Lower lobe of right lung (tissue), 2 donors: Measurements from ENCODE around the gene XRCC4. TPM values are rescaled to one million over a fixed set of nuclear protein-coding genes. Genes with fewer than 3 reads are reported as not detected.

Experiments used
- ATAC-seq, 2 donors: fragments of 200-7000 bp; cut with Tn5 transposase; one replicate each; pipeline ENCODE4 v1.9.1; 2020 to 2022; ENCODE audit warnings: mild to moderate bottlenecking in 2 of 2, moderate library complexity in 2 of 2
- DNase-seq: peaks from one replicate; pipeline ENCODE4 v3.0.0-alpha.2; 2020
- H3K27ac ChIP-seq: fragments of 200-600 bp; one replicate; pipeline ENCODE4 v1.8.0; 2022
- H3K27me3 ChIP-seq: fragments of 200-600 bp; one replicate; pipeline ENCODE4 v1.8.0; 2022; ENCODE audit warnings: low read depth
- H3K36me3 ChIP-seq: fragments of 200-600 bp; one replicate; pipeline ENCODE4 v1.8.0; 2022; ENCODE audit warnings: mild to moderate bottlenecking
- H3K4me1 ChIP-seq: fragments of 200-600 bp; one replicate; pipeline ENCODE4 v1.8.0; 2022
- H3K4me3 ChIP-seq: fragments of 200-600 bp; one replicate; pipeline ENCODE4 v1.8.0; 2022; ENCODE audit warnings: mild to moderate bottlenecking
- H3K9me3 ChIP-seq: fragments of 200-600 bp; one replicate; pipeline ENCODE4 v1.8.0; 2022
- CTCF ChIP-seq: fragments of 200-600 bp; IDR thresholded peaks from one replicate; pipeline ENCODE4 v1.8.0; 2022; ENCODE audit warnings: antibody characterized with exemption, mild to moderate bottlenecking
- intact Hi-C: fragments of 100-400 bp; cut with DNase I; formaldehyde crosslinking; loops from one replicate; pipeline ENCODE4 v1.11.0; 2022
- total RNA-seq: library from RNA; stranded (reverse); fragmentation: NEBNext Ultra II Directional; extraction: Animal tissue kit (Norgen Biotek cat#: 25700); gene quantifications from one replicate; pipeline ENCODE4 v1.2.1, GENCODE V29; 2021
- donor health status: DM: no; HTN: yes; CAD: no; lungs with severe emphysema.

Gene XRCC4
- total RNA-seq, 1 donor from 2014 or later, result 9.2 TPM

- no peak for TF ChIP-seq CTCF
Measured at GRCh38 chr5:83085106-83085505, 7.8 kb downstream of the XRCC4 start.

GRCh38 chr5:83090169-83090568, 12.8 kb downstream of the XRCC4 start:
- Histone ChIP-seq H3K4me1 (no peaks in the 10 kb centered on the region), H3K27me3 (no peaks in the 10 kb centered on the region), H3K4me3 (no peak overlapping the region), H3K9me3 (peaks cover 12% of the 10 kb centered on the region), H3K36me3 (no peaks in the 10 kb centered on the region), H3K27ac (no peak overlapping the region)
- intact Hi-C loops, result no loop called here
- ATAC-seq (no peak), DNase-seq (no peak)
- no peak for TF ChIP-seq CTCF

More at GRCh38 chr5:83085106-83085505, 7.8 kb downstream of the XRCC4 start:
- ATAC-seq (no peak), DNase-seq (no peak)
- intact Hi-C loops, result no loop called here
- no peaks in the 10 kb centered on the region for H3K9me3 ChIP-seq
- no peaks in the 10 kb centered on the region for H3K27me3 ChIP-seq
- H3K4me3 ChIP-seq, result no peak overlapping the region
- H3K36me3 ChIP-seq, result no peaks in the 10 kb centered on the region
- H3K4me1 ChIP-seq, result no peaks in the 10 kb centered on the region
- no peak overlapping the region for H3K27ac ChIP-seq

GRCh38 chr5:83092619-83093018, 15.3 kb downstream of the XRCC4 start:
- no peak overlapping the region for H3K27ac ChIP-seq
- H3K9me3 ChIP-seq, result peaks cover 12% of the 10 kb centered on the region
- H3K4me3 ChIP-seq, result no peak overlapping the region
- no peaks in the 10 kb centered on the region for H3K36me3 ChIP-seq
- no peak for ATAC-seq
- DNase-seq, result no peak
- no peaks in the 10 kb centered on the region for H3K27me3 ChIP-seq
- intact Hi-C loops, result no loop called here
- no peaks in the 10 kb centered on the region for H3K4me1 ChIP-seq
- no peak for TF ChIP-seq CTCF

- intact Hi-C loops, result no loop called here
- DNase-seq, result no peak
Measured at GRCh38 chr5:83093692-83094091, 16.3 kb downstream of the XRCC4 start.

GRCh38 chr5:83095163-83095956, 18.0 kb downstream of the XRCC4 start:
- Histone ChIP-seq H3K4me3 (no peak overlapping the region), H3K36me3 (no peaks in the 10 kb centered on the region), H3K9me3 (peaks cover 12% of the 10 kb centered on the region), H3K27me3 (no peaks in the 10 kb centered on the region), H3K4me1 (peaks cover 5% of the 10 kb centered on the region), H3K27ac (no peak overlapping the region)
- intact Hi-C loops, result no loop called here
- DNase-seq (no peak), ATAC-seq (no peak)
- no peak for TF ChIP-seq CTCF

More at GRCh38 chr5:83093692-83094091, 16.3 kb downstream of the XRCC4 start:
- H3K4me1 ChIP-seq, result peaks cover 5% of the 10 kb centered on the region
- no peak for TF ChIP-seq CTCF
- H3K9me3 ChIP-seq, result peaks cover 12% of the 10 kb centered on the region
- no peaks in the 10 kb centered on the region for H3K36me3 ChIP-seq
- no peak overlapping the region for H3K4me3 ChIP-seq
- ATAC-seq, result no peak
- H3K27ac ChIP-seq, result no peak overlapping the region
- no peaks in the 10 kb centered on the region for H3K27me3 ChIP-seq
